HG03457 (cell line): ENCODE results near the gene LAIR1.
A peak's percentile ranks its signal among the peaks of the same experiment; 100 is the strongest.
"Not testable (repeated sequence)": the region's sequence is repeated elsewhere in the genome, so short reads cannot be mapped to it uniquely, and the experiment has no call there.

Source experiments
- ATAC-seq: cut with Tn5 transposase; IDR thresholded peaks from one replicate; pipeline ENCODE4 v1.9.1; 2021; ENCODE audit warnings: moderate number of reproducible peaks; ENCODE audit not compliant: unreplicated experiment

The LAIR1 gene

GRCh38 chr19:54376610-54377285, 12.0 kb upstream of the LAIR1 start:
- ATAC-seq = no peak

- ATAC-seq = not testable (repeated sequence)
Measured at GRCh38 chr19:54375181-54375938, 10.6 kb upstream of the LAIR1 start.

GRCh38 chr19:54373781-54374631, 9.3 kb upstream of the LAIR1 start:
- ATAC-seq = no peak

- ATAC-seq = not testable (repeated sequence)
Measured at GRCh38 chr19:54371453-54371852, 6.7 kb upstream of the LAIR1 start.

GRCh38 chr19:54370434-54370796, 5.7 kb upstream of the LAIR1 start:
- not testable (repeated sequence) for ATAC-seq

- ATAC-seq = not testable (repeated sequence)
Measured at GRCh38 chr19:54369688-54370433, 5.1 kb upstream of the LAIR1 start.

- no peak for ATAC-seq
Measured at GRCh38 chr19:54369082-54369687, 4.5 kb upstream of the LAIR1 start.

- no peak for ATAC-seq
Measured at GRCh38 chr19:54366811-54367210, 2.1 kb upstream of the LAIR1 start.

GRCh38 chr19:54365798-54366197, 1.1 kb upstream of the LAIR1 start:
- ATAC-seq = not testable (repeated sequence)

- ATAC-seq = not testable (repeated sequence)
Measured at GRCh38 chr19:54361680-54362422, 2.9 kb downstream of the LAIR1 start.

- ATAC-seq = peak; percentile 73
Measured at GRCh38 chr19:54359149-54359820, 5.4 kb downstream of the LAIR1 start.

- ATAC-seq = no peak
Measured at GRCh38 chr19:54357381-54357780, 7.3 kb downstream of the LAIR1 start.

- no peak for ATAC-seq
Measured at GRCh38 chr19:54356444-54357056, 8.2 kb downstream of the LAIR1 start.

GRCh38 chr19:54355675-54356074, 9.1 kb downstream of the LAIR1 start:
- no peak for ATAC-seq

GRCh38 chr19:54354761-54355160, 10.0 kb downstream of the LAIR1 start:
- no peak for ATAC-seq

- ATAC-seq = no peak
Measured at GRCh38 chr19:54352546-54352945, 12.2 kb downstream of the LAIR1 start.

GRCh38 chr19:54352041-54352440, 12.7 kb downstream of the LAIR1 start:
- ATAC-seq = no peak

- ATAC-seq = no peak
Measured at GRCh38 chr19:54351474-54351873, 13.3 kb downstream of the LAIR1 start.

GRCh38 chr19:54345938-54346386, 18.8 kb downstream of the LAIR1 start:
- no peak for ATAC-seq
